Mesothelial cell of epicardium (in vitro differentiated cells): Measurements from ENCODE around the gene ALG14. TPM values are rescaled to one million over a fixed set of nuclear protein-coding genes. Genes with fewer than 3 reads are reported as not detected.

Experiments
- DNase-seq, 2 experiments: peaks; one replicate each; pipeline ENCODE4 v3.0.0; 2021; ENCODE audit warnings: low spot score in 2 of 2; ENCODE audit not compliant: unreplicated experiment in 2 of 2
- H3K27ac Mint-ChIP-seq: 2 replicates; pipeline ENCODE4 v1.8.0; 2021; ENCODE audit warnings: mixed read lengths
- H3K27me3 Mint-ChIP-seq: 2 replicates; pipeline ENCODE4 v1.8.0; 2021; ENCODE audit warnings: low read depth, mixed read lengths
- H3K36me3 Mint-ChIP-seq: 2 replicates; pipeline ENCODE4 v1.8.0; 2021; ENCODE audit warnings: mixed read lengths
- H3K4me1 Mint-ChIP-seq: 2 replicates; pipeline ENCODE4 v1.8.0; 2021; ENCODE audit warnings: mixed read lengths
- H3K4me3 Mint-ChIP-seq: 2 replicates; pipeline ENCODE4 v1.8.0; 2021; ENCODE audit warnings: mild to moderate bottlenecking, moderate library complexity, mixed read lengths
- H3K9me3 Mint-ChIP-seq: 2 replicates; pipeline ENCODE4 v1.8.0; 2021; ENCODE audit warnings: mixed read lengths
- CTCF ChIP-seq: fragments of 200-600 bp; sonication (generic); IDR thresholded peaks from one replicate; pipeline ENCODE4 v1.5.0; 2021; ENCODE audit warnings: antibody characterized with exemption; ENCODE audit not compliant: unreplicated experiment
- total RNA-seq: library from RNA; stranded (reverse); gene quantifications from 3 replicates; pipeline ENCODE4 v1.2.1, GENCODE V29; 2021

The ALG14 gene
- total RNA-seq, 1 donor from 2014 or later: 5.0 TPM

GRCh38 chr1:94992863-94993563, 79.7 kb downstream of the ALG14 start:
- peaks cover 29% of the 10 kb centered on the region for H3K4me1 Mint-ChIP-seq
- H3K27ac Mint-ChIP-seq: no peak overlapping the region
- no peak overlapping the region for H3K4me3 Mint-ChIP-seq
- no peak for TF ChIP-seq CTCF
- no peaks in the 10 kb centered on the region for H3K27me3 Mint-ChIP-seq
- no peak for DNase-seq
- H3K9me3 Mint-ChIP-seq: no peaks in the 10 kb centered on the region
- H3K36me3 Mint-ChIP-seq: no peaks in the 10 kb centered on the region

- Mint-ChIP-seq H3K4me1 (peaks cover 21% of the 10 kb centered on the region), H3K4me3 (no peak overlapping the region), H3K27me3 (no peaks in the 10 kb centered on the region), H3K27ac (no peak overlapping the region), H3K9me3 (no peaks in the 10 kb centered on the region), H3K36me3 (no peaks in the 10 kb centered on the region)
- DNase-seq: no peak
- no peak for TF ChIP-seq CTCF
Observed at GRCh38 chr1:94992161-94992560, 80.6 kb downstream of the ALG14 start.

GRCh38 chr1:94989911-94990473, 82.8 kb downstream of the ALG14 start:
- peaks cover 30% of the 10 kb centered on the region for H3K4me1 Mint-ChIP-seq

GRCh38 chr1:94989398-94989797, 83.4 kb downstream of the ALG14 start:
- H3K9me3 Mint-ChIP-seq: no peaks in the 10 kb centered on the region
- no peak overlapping the region for H3K27ac Mint-ChIP-seq
- no peak for DNase-seq
- no peak for TF ChIP-seq CTCF
- peaks cover 29% of the 10 kb centered on the region for H3K4me1 Mint-ChIP-seq
- H3K27me3 Mint-ChIP-seq: no peaks in the 10 kb centered on the region
- H3K36me3 Mint-ChIP-seq: no peaks in the 10 kb centered on the region
- H3K4me3 Mint-ChIP-seq: no peak overlapping the region

More at GRCh38 chr1:94989911-94990473, 82.8 kb downstream of the ALG14 start:
- no peaks in the 10 kb centered on the region for H3K36me3 Mint-ChIP-seq
- H3K27ac Mint-ChIP-seq: no peak overlapping the region
- H3K27me3 Mint-ChIP-seq: no peaks in the 10 kb centered on the region
- DNase-seq: no peak
- H3K9me3 Mint-ChIP-seq: no peaks in the 10 kb centered on the region
- no peak for TF ChIP-seq CTCF
- no peak overlapping the region for H3K4me3 Mint-ChIP-seq

- H3K4me3 Mint-ChIP-seq: no peak overlapping the region
- H3K27ac Mint-ChIP-seq: no peak overlapping the region
- TF ChIP-seq CTCF: no peak
- DNase-seq: no peak
- peaks cover 25% of the 10 kb centered on the region for H3K4me1 Mint-ChIP-seq
- no peaks in the 10 kb centered on the region for H3K9me3 Mint-ChIP-seq
- H3K36me3 Mint-ChIP-seq: no peaks in the 10 kb centered on the region
- H3K27me3 Mint-ChIP-seq: no peaks in the 10 kb centered on the region
Observed at GRCh38 chr1:94988356-94988755, 84.4 kb downstream of the ALG14 start.
